Panc1 (cell line): Measurements from ENCODE around the gene SLC35E2B. TPM values are rescaled to one million over a fixed set of nuclear protein-coding genes. Genes with fewer than 3 reads are reported as not detected.

Experiments used
- ATAC-seq: fragments of 200-7000 bp; cut with Tn5 transposase; 2 replicates; pipeline ENCODE4 v1.9.1; 2020; ENCODE audit warnings: mild to moderate bottlenecking, moderate library complexity
- BruUV-seq: library from RNA; stranded (reverse); fragments of 400-500 nt; replicated peaks from 2 replicates; lab custom pipeline; 2021; lab: Mats Ljungman, UMichigan
- CTCF ChIA-PET: fragments of 300-600 bp; sonication (Branson Sonifier 250); formaldehyde crosslinking; loops from one replicate; lab custom pipeline; 2022; ENCODE audit warnings: antibody characterized with exemption; lab: Charles Lee
- POLR2A ChIA-PET: fragments of 300-600 bp; sonication (Branson Sonifier 250); formaldehyde crosslinking; loops from one replicate; lab custom pipeline; 2022; ENCODE audit warnings: antibody characterized with exemption; lab: Charles Lee
- DNase-seq: peaks from one replicate; pipeline ENCODE4 v3.0.0-alpha.2; 2010; ENCODE audit warnings: low read depth, low spot score
- H3K27ac ChIP-seq: 2 replicates; pipeline ENCODE4 v1.5.1; 2011; ENCODE audit warnings: mild to moderate bottlenecking, low read length, inconsistent platforms
- H3K27me3 ChIP-seq: fragments of 200-500 bp; sonication (Bioruptor generic); 2 replicates; pipeline ENCODE4 v1.6.0; 2014; ENCODE audit warnings: low read length, inconsistent platforms; ENCODE audit not compliant: control insufficient read depth, insufficient read depth
- H3K36me3 ChIP-seq: fragments of 200-500 bp; sonication (Bioruptor generic); 2 replicates; pipeline ENCODE4 v1.5.1; 2014; ENCODE audit warnings: inconsistent platforms, mild to moderate bottlenecking, low read length, moderate library complexity; ENCODE audit not compliant: control insufficient read depth, insufficient read depth
- H3K4me1 ChIP-seq: 2 replicates; pipeline ENCODE4 v1.5.1; 2011; ENCODE audit warnings: inconsistent platforms, mild to moderate bottlenecking, low read length, moderate library complexity; ENCODE audit not compliant: control insufficient read depth, insufficient read depth
- H3K4me3 ChIP-seq, 2 experiments: 2 replicates each; pipeline ENCODE4 v1.5.1; 2011 to 2012; ENCODE audit warnings: low read depth in 2 of 2, low read length in 2 of 2, mild to moderate bottlenecking in 2 of 2, inconsistent platforms in 1 of 2, moderate library complexity in 1 of 2
- H3K9me3 ChIP-seq: fragments of 200-500 bp; sonication (Bioruptor generic); 2 replicates; pipeline ENCODE4 v1.5.1; 2014; ENCODE audit warnings: low read depth, mild to moderate bottlenecking, inconsistent platforms, low read length, moderate library complexity; ENCODE audit not compliant: control insufficient read depth, insufficient read depth
- POLR2AphosphoS5 ChIP-seq: IDR thresholded peaks from 2 replicates; pipeline ENCODE4 v1.6.1; 2012; ENCODE audit warnings: mild to moderate bottlenecking, low read depth, low read length, moderate library complexity
- SIN3A ChIP-seq: IDR thresholded peaks from 2 replicates; pipeline ENCODE4 v1.6.1; 2012; ENCODE audit warnings: low read depth, mild to moderate bottlenecking, low read length, moderate library complexity, borderline replicate concordance; ENCODE audit not compliant: insufficient read depth
- TCF7L2 ChIP-seq: IDR thresholded peaks from 2 replicates; pipeline ENCODE4 v1.6.1; 2011; ENCODE audit warnings: mild to moderate bottlenecking, low read depth, low read length, inconsistent platforms
- in situ Hi-C: cut with HindIII; loops from 2 replicates; pipeline ENCODE4 v1.10.0; 2016; ENCODE audit warnings: low sequenced_read_pairs, low pct_unique_long_range_greater_than_20kb
- intact Hi-C: fragments of 100-400 bp; cut with micrococcal nuclease; formaldehyde crosslinking; loops from one replicate; pipeline ENCODE4 v1.10.0; 2022; ENCODE audit not compliant: unreplicated experiment
- total RNA-seq: library from RNA; stranded (reverse); gene quantifications from one replicate; pipeline ENCODE4 v1.2.1, GENCODE V29; 2021; ENCODE audit not compliant: unreplicated experiment
- TF ChIP-seq, protein P1 (sequence below), 2 experiments: IDR thresholded peaks; 2 replicates each; pipeline ENCODE4 v1.6.1; 2011 to 2012; ENCODE audit warnings: low read depth in 2 of 2, control low read depth in 1 of 2, low read length in 1 of 2, mild to moderate bottlenecking in 1 of 2, moderate library complexity in 1 of 2; ENCODE audit not compliant: insufficient read depth in 1 of 2
- TF ChIP-seq, protein P2 (sequence below): fragments of 450-650 bp; IDR thresholded peaks from 2 replicates; pipeline ENCODE4 v1.5.1; 2017; ENCODE audit warnings: mild to moderate bottlenecking

SLC35E2B gene
- total RNA-seq, 1 experiment from 2014 or later: 75.7 TPM

DNA sequence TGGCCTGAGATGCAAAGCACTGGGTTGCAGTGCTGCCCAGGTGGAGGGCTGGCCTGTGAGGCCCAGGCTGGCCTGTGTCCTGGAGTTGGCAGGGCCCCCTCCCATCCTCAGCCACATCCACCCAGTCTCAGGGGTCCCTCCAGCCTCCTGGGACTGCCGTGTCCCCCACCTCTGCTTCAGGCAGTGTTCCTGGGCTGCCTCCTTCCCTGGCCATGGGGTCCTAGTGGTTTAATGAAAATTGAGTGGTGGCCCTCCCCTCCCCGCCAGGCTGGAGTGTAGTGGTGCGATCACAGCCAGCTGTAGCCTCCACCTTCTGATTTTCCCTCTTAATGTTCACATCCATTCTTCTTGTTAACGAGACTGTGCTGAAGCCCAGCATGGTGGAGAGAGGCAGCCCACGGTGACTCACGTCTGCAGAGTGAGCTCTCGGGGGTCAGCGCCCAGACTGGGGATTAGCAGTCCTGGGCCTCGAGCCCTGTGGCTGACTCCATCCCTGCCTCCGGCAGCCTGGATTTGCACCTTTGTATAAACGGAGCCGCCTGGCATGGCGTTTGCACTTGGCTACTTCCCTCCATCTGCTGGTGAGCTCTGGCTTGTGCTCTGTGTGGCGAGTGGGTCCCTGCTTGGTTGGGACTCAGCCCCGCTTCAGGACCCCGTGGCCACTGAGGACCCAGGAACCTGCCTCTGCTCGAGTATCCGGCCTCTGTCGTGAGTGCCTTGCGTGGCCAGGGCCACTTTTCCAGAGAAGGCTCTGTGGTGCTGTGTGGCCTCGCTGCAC is 70.4 kb downstream of the SLC35E2B start:
- BruUV-seq: no TSS peak
- POLR2A ChIA-PET: no interaction called here

DNA sequence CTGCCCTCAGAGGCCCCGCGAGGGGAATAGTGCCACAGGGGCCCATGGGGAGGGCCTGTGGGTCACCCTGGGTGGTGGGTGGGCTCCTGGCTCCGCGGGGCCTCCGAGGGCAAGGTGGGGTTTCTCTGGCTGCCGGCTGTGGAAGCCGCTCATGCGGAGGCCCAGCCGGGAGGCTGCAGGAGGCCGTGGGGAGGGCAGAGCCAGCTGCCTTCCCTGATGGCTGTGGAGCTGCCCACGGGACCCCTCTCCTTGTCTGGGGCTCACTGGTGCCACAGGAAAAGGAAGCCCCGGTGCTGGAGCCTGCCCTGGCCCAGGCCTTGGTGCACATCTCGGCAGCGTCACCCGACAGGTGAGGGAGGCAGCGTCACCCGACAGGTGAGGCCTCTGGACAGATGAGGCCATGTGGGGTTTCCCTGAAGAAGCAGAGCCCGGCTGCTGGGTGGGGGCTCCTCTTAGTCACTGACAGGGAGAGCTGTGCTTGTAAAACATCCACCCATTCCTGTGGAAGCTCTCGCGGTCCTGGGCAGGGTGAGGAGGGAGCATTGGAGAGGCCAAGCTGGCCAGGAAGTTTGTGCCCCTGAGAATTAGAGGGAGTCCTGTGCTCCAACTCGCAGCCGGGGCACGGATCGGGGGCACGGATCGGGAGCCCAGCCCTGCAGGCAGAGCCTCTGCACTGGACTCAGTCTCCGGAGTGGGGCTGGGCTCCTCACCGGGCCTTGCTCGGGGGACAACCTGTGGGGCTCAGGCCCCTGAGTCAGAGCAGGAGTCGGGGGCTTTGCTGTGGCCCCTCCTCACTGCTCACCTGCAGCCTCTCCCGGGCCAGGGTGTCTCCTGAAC is 71.2 kb downstream of the SLC35E2B start:
- in situ Hi-C loops: no loop called here

More for the DNA sequence above, 70.4 kb downstream of the SLC35E2B start:
- Histone ChIP-seq H3K9me3 (no peaks in the 10 kb centered on the region), H3K4me1 (0 out of 2 replicates have a peak, but pooled peaks cover 2% of the 10 kb centered on the region), H3K27ac (no peak overlapping the region), H3K36me3 (no peaks in the 10 kb centered on the region), H3K4me3 (no peak overlapping the region), H3K27me3 (no peaks in the 10 kb centered on the region)
- no peak for DNase-seq
- in situ Hi-C loops: no loop called here
- intact Hi-C loops: no loop called here
- ATAC-seq: no peak
- TF ChIP-seq POLR2AphosphoS5: no peak
- TF ChIP-seq TCF7L2: no peak
- TF ChIP-seq SIN3A: no peak
- TF ChIP-seq, protein P1, sequence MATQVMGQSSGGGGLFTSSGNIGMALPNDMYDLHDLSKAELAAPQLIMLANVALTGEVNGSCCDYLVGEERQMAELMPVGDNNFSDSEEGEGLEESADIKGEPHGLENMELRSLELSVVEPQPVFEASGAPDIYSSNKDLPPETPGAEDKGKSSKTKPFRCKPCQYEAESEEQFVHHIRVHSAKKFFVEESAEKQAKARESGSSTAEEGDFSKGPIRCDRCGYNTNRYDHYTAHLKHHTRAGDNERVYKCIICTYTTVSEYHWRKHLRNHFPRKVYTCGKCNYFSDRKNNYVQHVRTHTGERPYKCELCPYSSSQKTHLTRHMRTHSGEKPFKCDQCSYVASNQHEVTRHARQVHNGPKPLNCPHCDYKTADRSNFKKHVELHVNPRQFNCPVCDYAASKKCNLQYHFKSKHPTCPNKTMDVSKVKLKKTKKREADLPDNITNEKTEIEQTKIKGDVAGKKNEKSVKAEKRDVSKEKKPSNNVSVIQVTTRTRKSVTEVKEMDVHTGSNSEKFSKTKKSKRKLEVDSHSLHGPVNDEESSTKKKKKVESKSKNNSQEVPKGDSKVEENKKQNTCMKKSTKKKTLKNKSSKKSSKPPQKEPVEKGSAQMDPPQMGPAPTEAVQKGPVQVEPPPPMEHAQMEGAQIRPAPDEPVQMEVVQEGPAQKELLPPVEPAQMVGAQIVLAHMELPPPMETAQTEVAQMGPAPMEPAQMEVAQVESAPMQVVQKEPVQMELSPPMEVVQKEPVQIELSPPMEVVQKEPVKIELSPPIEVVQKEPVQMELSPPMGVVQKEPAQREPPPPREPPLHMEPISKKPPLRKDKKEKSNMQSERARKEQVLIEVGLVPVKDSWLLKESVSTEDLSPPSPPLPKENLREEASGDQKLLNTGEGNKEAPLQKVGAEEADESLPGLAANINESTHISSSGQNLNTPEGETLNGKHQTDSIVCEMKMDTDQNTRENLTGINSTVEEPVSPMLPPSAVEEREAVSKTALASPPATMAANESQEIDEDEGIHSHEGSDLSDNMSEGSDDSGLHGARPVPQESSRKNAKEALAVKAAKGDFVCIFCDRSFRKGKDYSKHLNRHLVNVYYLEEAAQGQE (IDR thresholded peaks at IDR 0.05; ENCODE audit: insufficient read depth in 1 of 2, low read depth in 2 of 2, low read length in 1 of 2): no peak
- TF ChIP-seq, protein P2, sequence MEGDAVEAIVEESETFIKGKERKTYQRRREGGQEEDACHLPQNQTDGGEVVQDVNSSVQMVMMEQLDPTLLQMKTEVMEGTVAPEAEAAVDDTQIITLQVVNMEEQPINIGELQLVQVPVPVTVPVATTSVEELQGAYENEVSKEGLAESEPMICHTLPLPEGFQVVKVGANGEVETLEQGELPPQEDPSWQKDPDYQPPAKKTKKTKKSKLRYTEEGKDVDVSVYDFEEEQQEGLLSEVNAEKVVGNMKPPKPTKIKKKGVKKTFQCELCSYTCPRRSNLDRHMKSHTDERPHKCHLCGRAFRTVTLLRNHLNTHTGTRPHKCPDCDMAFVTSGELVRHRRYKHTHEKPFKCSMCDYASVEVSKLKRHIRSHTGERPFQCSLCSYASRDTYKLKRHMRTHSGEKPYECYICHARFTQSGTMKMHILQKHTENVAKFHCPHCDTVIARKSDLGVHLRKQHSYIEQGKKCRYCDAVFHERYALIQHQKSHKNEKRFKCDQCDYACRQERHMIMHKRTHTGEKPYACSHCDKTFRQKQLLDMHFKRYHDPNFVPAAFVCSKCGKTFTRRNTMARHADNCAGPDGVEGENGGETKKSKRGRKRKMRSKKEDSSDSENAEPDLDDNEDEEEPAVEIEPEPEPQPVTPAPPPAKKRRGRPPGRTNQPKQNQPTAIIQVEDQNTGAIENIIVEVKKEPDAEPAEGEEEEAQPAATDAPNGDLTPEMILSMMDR: no peak
- CTCF ChIA-PET: no interaction called here

More for the DNA sequence above, 71.2 kb downstream of the SLC35E2B start:
- no peak overlapping the region for H3K27ac ChIP-seq
- ChIA-PET POLR2A (no interaction called here), CTCF (interaction anchor here (0.8 kb wide), 1 partner anchor 1026 kb away, joined by 3 read pairs; no protein-coding TSS in a partner anchor)
- H3K4me3 ChIP-seq: no peak overlapping the region
- H3K27me3 ChIP-seq: no peaks in the 10 kb centered on the region
- no peaks in the 10 kb centered on the region for H3K36me3 ChIP-seq
- no peak for TF ChIP-seq POLR2AphosphoS5
- no peak for TF ChIP-seq TCF7L2
- no peak for TF ChIP-seq SIN3A
- TF ChIP-seq, protein P1 (IDR thresholded peaks at IDR 0.05; ENCODE audit: insufficient read depth in 1 of 2, low read depth in 2 of 2, low read length in 1 of 2): no peak
- TF ChIP-seq, protein P2: no peak
- BruUV-seq: no TSS peak
- intact Hi-C loops: no loop called here
- ATAC-seq (no peak), DNase-seq (no peak)
- peaks cover 10% of the 10 kb centered on the region; the same call in 1 of the 2 replicates for H3K4me1 ChIP-seq
- H3K9me3 ChIP-seq: no peaks in the 10 kb centered on the region
